HG02885 (cell line): ENCODE data around the gene HOXC6.

Experiments used
- ATAC-seq: cut with Tn5 transposase; IDR thresholded peaks from one replicate; pipeline ENCODE4 v1.9.1; 2021; ENCODE audit warnings: mild to moderate bottlenecking; ENCODE audit not compliant: unreplicated experiment, poor library complexity

Gene HOXC6

DNA sequence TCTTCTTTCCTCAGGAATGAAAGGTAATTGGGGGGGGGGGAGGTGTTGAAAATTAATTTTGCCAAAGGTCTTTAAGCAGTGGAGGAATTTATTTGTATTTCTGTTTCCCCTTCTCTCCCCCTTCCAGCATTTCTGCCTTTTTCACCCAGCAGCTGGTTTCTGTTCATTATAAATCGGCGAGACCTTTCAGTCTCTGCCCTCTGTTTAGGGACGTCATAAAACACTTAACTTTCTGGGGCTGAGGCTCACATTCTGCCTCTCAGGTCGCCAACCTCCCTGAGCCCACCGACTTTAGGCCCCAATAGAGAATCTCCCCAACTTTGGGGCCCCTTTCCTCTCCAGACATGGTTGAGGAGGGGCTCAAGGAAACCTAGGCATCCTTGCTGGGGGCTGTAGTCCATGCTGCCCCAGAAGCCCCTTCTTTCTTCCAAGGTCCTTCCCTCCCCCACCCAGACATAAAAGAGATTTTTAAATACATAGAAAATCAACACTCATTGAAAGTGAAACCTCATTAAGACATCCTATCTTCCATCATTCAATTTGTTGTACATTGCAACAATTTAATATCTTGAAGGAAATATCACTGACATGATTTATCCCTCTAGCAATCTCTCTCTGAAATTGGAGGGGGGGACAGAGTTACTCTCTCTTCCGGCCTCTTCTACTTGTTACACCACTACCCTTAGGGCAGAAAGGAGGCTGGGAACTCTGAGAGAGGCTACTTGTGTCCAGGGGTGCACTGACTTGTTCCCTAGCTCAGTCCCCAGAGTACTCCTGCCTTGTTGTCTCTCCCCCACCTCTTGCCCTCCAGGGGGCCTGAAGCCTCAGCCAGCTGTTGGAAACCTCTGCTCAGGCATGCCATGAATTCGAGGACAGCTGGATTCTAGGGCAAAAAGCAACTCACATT is 2.5 kb upstream of the HOXC6 start:
- no peak for ATAC-seq

DNA sequence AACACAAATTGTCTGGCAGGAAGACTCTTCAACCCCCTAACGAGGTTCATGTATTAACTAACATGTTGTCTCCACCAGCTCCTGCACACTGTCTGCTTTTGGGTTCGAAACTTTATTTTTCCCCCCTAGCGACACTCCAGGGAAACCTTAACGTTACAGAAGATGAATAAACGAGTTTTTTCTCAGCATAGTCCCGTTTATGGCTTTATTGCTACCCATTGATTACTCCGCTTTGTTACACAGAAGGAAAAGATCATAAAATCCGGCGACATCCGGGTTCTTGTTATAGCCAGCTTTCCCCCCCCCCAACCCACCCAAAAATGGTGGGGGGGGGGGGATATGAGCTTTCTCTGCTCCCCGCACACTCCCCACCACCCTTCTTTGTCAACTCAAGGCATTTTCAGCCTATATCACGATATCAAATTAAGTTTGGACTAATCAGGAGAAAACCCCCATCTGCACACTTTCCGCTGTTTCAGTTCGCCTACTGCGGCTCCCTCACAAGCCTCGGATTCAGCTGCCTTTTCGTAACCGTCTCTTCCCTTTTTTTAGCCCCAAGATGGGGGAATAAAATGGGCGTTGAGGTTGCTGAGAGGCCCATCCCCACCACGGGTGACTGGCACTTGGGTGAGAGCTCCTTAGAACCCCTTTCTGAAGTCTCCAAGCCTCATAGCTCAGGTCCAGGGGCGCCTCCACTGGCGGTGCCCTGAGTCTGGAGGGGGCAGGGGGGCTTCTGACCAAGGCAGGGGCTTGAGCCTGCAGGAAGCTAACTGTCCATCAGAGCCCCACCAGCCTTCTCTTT is 1.4 kb upstream of the HOXC6 start:
- no peak for ATAC-seq

DNA sequence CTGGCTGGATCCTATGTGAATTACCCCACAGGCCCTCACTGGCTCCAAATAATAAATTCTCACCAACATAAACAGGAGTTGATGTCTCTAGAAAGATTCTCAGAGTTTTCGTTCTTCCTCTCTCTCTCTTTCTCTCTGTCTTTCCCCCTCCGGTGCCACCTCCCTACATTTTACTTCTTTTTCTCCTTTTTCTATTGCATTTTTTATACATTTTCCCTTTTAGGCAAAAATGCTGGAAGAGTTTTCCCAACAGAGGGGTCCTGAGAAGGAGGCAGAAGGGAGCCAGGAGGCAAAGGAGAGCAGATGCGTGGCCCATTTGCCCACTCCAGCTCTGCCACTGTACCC is 826 bp upstream of the HOXC6 start:
- ATAC-seq, result no peak

DNA sequence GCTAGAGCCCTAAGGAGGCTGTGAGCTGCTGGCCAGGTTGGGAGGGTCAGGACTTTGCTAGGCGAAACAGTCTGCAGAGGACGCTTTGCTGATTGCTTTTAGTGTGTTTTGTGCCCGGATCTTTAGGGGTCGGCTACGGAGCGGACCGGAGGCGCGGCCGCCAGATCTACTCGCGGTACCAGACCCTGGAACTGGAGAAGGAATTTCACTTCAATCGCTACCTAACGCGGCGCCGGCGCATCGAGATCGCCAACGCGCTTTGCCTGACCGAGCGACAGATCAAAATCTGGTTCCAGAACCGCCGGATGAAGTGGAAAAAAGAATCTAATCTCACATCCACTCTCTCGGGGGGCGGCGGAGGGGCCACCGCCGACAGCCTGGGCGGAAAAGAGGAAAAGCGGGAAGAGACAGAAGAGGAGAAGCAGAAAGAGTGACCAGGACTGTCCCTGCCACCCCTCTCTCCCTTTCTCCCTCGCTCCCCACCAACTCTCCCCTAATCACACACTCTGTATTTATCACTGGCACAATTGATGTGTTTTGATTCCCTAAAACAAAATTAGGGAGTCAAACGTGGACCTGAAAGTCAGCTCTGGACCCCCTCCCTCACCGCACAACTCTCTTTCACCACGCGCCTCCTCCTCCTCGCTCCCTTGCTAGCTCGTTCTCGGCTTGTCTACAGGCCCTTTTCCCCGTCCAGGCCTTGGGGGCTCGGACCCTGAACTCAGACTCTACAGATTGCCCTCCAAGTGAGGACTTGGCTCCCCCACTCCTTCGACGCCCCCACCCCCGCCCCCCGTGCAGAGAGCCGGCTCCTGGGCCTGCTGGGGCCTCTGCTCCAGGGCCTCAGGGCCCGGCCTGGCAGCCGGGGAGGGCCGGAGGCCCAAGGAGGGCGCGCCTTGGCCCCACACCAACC is 1.5 kb downstream of the HOXC6 start:
- ATAC-seq, result no peak

DNA sequence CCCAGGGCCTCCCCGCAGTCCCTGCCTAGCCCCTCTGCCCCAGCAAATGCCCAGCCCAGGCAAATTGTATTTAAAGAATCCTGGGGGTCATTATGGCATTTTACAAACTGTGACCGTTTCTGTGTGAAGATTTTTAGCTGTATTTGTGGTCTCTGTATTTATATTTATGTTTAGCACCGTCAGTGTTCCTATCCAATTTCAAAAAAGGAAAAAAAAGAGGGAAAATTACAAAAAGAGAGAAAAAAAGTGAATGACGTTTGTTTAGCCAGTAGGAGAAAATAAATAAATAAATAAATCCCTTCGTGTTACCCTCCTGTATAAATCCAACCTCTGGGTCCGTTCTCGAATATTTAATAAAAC is 2.2 kb downstream of the HOXC6 start:
- ATAC-seq, result no peak

DNA sequence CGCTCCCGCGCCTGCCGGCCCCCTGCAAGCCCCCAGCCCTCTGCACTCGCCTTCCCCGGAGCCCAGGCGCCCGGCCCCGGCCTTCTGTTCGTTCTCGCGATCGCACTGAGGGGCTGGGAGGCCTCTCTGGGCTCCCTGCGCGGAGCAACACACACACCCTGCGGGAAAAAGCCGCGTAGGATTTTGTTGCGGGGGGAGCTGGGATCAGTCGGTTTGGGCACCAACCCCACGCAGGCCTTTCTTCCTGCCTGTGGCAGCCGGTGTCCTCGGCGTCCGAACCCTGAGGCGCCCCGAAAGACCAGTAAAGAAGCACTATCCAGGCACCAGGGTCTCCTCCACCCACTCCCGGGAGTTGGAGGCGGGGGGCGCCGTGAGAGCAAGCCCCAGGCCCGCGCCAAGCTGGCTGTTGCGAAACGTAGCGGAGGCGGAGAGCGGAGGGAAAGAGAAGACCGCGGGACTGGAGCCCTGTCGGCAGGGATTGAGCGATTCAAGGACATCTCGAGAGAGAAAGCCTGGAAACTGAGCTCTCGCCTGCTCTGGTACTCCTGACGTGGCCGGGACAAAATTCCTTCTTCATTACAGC is 2.7 kb downstream of the HOXC6 start:
- ATAC-seq, result no peak

DNA sequence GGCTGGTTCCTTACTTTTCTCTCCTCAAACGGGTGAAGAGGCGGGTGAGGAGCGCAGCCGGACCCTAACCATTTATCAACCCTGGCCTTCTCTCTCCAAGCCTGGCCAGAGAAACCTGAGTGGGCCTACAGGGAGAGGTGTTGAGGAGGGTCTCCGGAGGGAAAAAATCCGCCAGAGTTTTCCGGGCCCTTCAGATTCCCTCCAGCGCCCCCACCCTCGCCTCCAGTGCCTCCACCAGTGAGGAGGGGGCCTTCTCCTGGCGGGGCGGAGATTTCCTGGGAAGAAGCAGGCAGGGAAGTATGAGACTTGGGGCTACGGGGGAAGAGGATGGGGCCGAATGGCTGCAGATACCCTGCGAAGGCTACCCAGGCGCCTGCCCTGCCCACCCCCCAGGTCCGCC is 3.2 kb downstream of the HOXC6 start:
- ATAC-seq, result no peak

DNA sequence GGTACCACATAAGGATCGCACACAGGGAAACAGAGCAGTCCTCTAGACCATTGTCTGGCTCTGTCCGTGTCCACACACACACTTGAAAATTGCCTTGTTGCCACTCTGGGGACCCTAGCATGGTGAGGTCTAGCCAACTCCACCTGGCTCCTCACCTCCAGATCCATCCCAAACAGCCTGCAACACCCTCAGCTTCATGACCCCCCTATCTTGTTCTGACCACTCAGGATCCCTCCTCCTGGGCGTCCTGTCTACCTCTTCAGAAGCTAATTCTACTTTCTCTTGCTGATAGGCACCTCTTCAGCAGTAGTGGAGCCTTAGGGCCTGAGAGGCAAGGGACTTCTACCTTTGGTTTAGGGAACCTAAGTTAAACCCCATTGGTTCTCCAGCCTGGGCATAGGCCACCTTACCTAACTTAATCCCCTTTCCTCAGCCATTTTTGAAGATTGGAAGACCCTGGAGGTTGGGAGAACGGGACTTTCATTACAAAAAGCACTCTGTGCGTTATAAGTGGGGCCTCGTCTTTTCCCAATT is 3.9 kb downstream of the HOXC6 start:
- ATAC-seq, result no peak

DNA sequence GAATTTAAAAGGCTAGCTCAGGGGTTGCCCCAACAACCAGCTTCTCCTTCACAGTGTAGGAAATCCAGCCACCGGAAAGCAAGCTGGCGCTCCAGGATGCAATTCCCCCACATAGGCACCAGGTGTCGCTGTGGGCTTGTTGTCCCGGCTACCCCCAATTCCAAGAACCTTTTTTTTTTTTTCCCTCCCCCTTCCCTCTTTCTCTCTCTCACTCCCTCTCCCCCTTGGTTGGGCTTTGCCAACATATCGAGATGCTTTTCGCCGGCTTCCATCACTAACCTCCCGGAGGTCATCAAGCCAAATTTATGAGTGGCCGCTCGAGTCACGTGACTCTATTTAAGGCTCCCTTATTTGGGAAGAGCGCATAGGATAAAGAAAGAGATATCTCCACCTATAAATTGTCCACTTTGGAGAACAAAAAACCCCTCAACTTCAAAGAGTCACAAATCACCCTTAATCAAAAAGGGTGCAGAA is 4.4 kb downstream of the HOXC6 start, which contains the start of gene HOXC5:
Gene HOXC5 (plus strand): TSS at position 424 of the 474 bp plus-strand sequence. CDS start 73 bp downstream, outside the sequence.
- no peak for ATAC-seq

DNA sequence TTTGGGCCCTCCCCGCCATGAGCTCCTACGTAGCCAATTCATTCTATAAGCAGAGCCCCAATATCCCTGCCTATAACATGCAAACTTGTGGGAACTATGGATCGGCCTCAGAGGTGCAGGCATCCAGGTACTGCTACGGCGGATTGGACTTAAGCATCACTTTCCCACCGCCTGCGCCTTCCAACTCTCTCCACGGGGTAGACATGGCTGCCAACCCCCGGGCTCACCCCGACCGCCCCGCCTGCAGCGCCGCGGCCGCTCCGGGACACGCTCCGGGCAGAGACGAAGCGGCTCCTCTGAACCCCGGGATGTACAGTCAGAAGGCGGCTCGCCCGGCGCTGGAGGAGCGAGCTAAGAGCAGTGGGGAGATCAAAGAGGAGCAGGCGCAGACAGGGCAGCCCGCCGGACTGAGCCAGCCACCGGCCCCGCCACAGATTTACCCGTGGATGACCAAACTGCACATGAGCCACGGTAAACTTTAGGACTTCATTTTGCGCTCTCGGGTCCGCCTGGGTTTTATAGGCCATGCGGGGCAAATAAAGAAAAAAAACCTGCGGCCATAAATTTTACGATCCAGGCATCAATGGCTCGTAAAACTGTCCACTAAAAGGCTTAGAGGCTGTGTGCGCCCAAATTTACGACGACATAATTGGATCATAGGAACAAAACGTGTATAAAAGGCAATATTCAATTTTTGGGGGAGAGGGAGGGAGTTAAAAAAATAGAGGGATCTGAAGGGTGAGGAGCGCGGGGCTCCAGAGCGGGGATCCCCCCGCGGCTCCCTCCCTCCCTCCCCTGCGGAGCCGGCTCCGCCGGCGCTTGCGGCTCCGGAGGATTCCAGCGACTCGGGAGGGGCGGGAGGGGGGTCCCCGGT is 5.1 kb downstream of the HOXC6 start:
- no peak for ATAC-seq

DNA sequence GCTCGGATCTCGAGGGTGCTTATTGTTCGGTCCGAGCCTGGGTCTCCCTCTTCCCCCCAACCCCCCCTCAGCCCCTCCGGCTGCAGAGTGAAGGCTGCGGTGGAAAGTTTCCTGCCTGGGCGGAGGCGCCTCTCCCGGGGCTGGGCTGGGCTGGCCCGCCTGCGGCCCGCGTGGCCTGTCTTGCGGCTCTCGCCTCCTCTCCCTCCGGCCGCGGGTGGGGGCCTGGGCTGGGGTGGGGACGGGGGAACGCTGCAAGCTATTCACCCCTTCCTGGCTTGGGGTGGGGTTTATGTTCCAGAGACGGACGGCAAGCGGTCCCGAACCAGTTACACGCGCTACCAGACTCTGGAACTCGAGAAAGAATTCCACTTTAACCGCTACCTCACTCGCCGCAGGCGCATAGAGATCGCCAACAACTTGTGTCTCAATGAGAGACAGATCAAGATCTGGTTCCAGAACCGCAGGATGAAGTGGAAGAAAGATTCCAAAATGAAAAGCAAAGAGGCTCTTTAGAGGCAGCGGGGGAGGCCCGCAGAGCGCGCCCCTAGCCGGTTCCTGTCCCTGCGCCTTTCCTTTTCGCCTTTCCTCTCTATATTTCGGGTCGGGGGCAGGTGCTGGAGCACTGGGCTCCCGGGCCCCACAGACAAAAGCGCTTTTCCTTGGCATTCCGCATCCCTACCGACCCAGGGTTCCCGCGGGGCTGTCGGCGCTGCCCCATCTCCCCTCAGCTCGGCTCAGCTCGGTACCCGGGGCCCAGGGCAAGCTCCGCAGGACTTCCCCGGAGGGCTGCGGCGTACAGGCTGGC is 5.9 kb downstream of the HOXC6 start:
- no peak for ATAC-seq

DNA sequence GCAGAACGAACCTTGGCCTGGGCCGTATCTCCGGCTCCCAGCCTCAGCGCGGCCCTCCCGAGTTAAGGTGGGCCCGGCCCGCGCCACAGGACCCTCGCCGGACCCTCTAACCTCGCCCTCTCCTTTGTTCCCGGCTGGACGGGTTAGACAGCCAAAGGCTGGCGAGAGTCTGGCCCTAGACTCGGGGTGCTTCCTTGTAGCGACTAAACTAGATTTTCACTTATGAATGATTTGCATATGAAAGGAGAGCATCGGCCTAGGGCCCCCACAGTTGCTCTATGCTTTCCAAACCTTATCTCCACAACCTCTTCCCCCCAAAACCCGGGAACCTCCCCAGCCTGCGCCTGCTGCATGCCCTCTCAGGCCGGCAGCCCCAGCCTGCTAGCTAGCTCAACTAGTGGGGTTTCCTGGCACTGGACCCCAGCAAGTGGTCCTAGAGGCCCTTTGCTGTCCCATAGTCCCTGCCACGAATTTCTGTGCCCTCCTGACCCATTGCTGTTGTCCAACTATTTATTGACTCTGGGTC is 6.6 kb downstream of the HOXC6 start:
- no peak for ATAC-seq

DNA sequence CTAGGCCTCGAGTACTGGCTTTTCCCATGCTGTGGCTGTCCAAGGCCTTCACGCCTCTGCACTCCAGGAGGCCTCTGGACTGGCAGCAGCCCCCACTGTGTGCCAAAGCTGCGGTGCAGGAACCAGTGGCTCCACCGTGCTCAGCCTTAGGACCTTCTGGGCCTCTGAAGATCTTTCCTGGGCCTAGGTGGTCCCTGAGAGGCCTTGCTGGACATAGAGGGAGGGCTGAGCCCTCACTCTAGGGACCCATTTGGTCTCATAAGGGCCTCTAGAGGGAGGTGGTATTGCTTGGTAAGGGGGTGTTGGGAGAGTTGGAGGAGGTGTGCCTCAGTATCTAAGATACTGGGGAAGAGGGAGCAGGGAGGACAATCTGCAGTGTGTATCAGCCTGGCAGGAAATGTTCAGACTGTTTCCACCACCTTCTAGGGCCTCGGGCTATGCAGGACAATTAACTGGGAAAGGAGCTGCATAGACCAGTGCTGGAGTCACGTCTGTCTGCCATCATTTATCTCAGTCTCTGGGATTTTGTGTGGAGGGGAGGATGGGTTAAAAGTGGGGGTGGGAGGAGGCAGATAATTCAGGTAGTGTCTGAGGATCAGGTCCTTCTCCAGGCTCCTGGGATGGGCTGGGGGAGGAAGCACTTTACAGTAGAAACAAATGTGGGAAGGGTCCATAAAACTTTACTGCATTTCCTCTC is 7.5 kb downstream of the HOXC6 start:
- ATAC-seq, result no peak

DNA sequence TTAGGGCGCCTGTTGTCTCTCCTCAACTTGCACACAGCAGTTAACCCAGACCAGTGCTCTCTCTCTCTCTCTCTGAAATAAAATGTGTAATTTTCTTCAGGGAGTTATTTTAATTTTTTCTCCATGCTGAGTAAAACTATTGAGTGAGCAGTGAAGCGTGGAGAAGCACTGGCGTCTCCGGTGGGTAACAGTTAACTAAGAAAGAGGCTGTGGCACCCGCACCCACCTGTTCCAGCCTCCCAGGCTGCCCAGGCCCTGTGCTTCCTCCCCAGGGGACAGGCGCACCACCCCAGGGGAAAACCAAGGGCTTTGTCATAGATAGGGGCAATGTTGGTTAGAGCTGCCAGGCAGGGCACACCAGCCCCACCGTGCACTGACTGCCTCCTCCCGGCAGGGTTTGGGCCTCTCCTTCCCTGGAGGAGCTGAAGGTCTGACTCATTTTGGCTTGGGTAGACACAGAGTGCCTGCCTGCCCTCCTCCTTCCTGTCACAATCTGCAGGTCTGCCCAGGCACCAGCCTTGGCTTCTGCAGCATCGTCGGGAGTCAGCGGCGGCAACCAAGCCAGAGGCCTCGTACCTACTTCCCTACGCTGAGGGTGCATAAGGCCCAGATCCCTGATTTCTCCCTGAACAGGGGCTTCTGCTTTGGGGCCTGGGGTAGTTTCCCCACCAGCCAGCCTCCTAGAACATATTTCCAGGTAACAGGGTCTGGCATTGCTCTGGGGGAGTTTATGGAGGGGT is 8.6 kb downstream of the HOXC6 start:
- no peak for ATAC-seq

DNA sequence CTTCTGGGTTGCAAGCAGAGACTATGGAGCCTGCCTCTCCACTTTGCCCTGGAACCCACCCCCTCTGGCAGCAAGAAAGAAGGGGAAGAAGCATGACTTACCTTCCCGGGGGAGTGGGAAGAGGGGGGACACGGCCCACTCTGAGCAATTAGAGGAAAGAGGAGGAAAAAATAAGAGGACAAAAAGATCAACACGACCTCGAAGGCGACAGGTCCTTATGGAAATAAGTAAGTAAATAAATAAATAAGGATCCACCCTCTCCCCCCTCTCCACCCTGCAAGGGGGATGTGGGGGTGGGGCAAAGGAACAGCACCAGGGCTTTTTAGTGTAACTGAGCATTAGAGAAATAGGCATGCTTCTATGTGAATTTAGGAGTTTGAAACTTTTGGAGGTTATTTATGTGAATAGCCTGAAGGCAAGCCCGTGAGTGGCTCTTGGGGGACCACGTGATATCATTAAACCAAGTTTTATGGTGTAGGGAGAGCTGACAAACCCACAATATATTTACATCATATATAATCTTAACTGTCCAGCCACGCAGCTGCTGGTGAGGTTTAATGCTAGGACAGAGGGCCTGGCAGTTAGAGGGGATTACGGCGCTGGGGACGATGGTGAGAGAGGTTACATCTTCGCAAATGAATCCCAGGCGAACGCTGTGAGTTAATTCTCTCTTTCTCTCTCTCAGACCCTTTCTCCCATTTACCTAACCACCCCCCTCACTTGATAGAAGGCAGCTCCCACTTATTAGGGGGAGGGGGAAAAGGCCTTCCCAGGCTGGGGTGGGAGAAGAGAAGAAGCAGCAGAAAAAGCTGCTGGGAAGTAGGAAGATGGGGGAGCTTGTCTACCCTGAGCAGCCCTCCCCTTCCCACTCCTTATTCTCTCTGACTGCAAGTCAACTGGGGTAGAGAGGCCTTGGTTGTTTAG is 9.4 kb downstream of the HOXC6 start:
- ATAC-seq, result no peak
